PFSK-1 (cell line): ENCODE measurements around the gene TOM1L2.

Experiments
- FOXP2 ChIP-seq: optimal IDR thresholded peaks from 2 replicates; pipeline ENCODE3; 2011; ENCODE audit warnings: borderline replicate concordance, control low read depth, inconsistent platforms; ENCODE audit not compliant: insufficient read depth; ENCODE audit errors: extremely low read length, extremely low read depth
- POLR2AphosphoS5 ChIP-seq: IDR thresholded peaks from 2 replicates; pipeline ENCODE4 v1.6.1; 2012; ENCODE audit warnings: low read depth, mild to moderate bottlenecking, control low read depth, low read length, moderate library complexity
- REST ChIP-seq, 2 experiments: IDR thresholded peaks; 2 replicates each; pipeline versions ENCODE4 v1.6.1 to v1.8.0; 2011 to 2012; ENCODE audit warnings: low read depth in 2 of 2, low read length in 2 of 2, control low read depth in 1 of 2, inconsistent platforms in 1 of 2, mild to moderate bottlenecking in 1 of 2, moderate library complexity in 1 of 2; ENCODE audit not compliant: insufficient read depth in 1 of 2
- SIN3A ChIP-seq: IDR thresholded peaks from 2 replicates; pipeline ENCODE4 v1.6.1; 2012; ENCODE audit warnings: mild to moderate bottlenecking, low read length, moderate library complexity, borderline replicate concordance; ENCODE audit not compliant: insufficient read depth
- TAF1 ChIP-seq: IDR thresholded peaks from 2 replicates; pipeline ENCODE4 v1.6.1; 2012; ENCODE audit warnings: low read length, control low read depth, borderline replicate concordance; ENCODE audit not compliant: insufficient read depth

TOM1L2 gene

GRCh38 chr17:18017958-18018357 lies 45.8 kb upstream of the TOM1L2 start:
- no peak for TF ChIP-seq REST (IDR thresholded peaks at IDR 0.05; ENCODE audit: insufficient read depth in 1 of 2, low read depth in 2 of 2, low read length in 2 of 2)
- no peak for TF ChIP-seq POLR2AphosphoS5
- TF ChIP-seq FOXP2: no peak
- TF ChIP-seq SIN3A: no peak
- TF ChIP-seq TAF1: no peak

- TF ChIP-seq TAF1 (no peak), REST (IDR thresholded peaks at IDR 0.05; ENCODE audit: insufficient read depth in 1 of 2, low read depth in 2 of 2, low read length in 2 of 2) (no peak), SIN3A (no peak), FOXP2 (no peak), POLR2AphosphoS5 (no peak)
Measured at GRCh38 chr17:18016426-18016825, 44.2 kb upstream of the TOM1L2 start.

GRCh38 chr17:18015593-18015992 lies 43.4 kb upstream of the TOM1L2 start:
- TF ChIP-seq REST (IDR thresholded peaks at IDR 0.05; ENCODE audit: insufficient read depth in 1 of 2, low read depth in 2 of 2, low read length in 2 of 2) (no peak), POLR2AphosphoS5 (no peak), TAF1 (no peak)

- TF ChIP-seq TAF1 (no peak), SIN3A (no peak), REST (IDR thresholded peaks at IDR 0.05; ENCODE audit: insufficient read depth in 1 of 2, low read depth in 2 of 2, low read length in 2 of 2) (no peak), FOXP2 (no peak), POLR2AphosphoS5 (no peak)
Measured at GRCh38 chr17:18014006-18014405, 41.8 kb upstream of the TOM1L2 start.

GRCh38 chr17:18011286-18011685 lies 39.1 kb upstream of the TOM1L2 start:
- TF ChIP-seq FOXP2 (no peak), REST (IDR thresholded peaks at IDR 0.05; ENCODE audit: insufficient read depth in 1 of 2, low read depth in 2 of 2, low read length in 2 of 2) (no peak)
